HCT116 (cell line): ENCODE data around the gene ZMYM5. TPM values are rescaled to one million over a fixed set of nuclear protein-coding genes. Genes with fewer than 3 reads are reported as not detected.
A peak's percentile ranks its signal among the peaks of the same experiment; 100 is the strongest.

ENCODE experiments used
- ATAC-seq: fragments of 200-7000 bp; cut with Tn5 transposase; 2 replicates; pipeline ENCODE4 v1.9.1; 2020; ENCODE audit warnings: mild to moderate bottlenecking, moderate library complexity
- BruUV-seq: library from RNA; stranded (reverse); fragments of 400-500 nt; replicated peaks from 2 replicates; lab custom pipeline; 2021; lab: Mats Ljungman, UMichigan
- CTCF ChIA-PET: fragments of 300-600 bp; sonication (Branson Sonifier 250); formaldehyde crosslinking; loops from one replicate; lab custom pipeline; 2021; ENCODE audit warnings: antibody characterized with exemption; lab: Charles Lee
- POLR2A ChIA-PET: fragments of 300-600, 350-600 bp; sonication (Branson Sonifier 250); formaldehyde crosslinking; loops from one replicate; lab custom pipeline; 2021; ENCODE audit warnings: antibody characterized with exemption; lab: Charles Lee
- RAD21 ChIA-PET, 2 experiments: fragments of 300-600 bp; sonication (Branson Sonifier 250); formaldehyde crosslinking; loops; one replicate each; lab custom pipeline; 2023; ENCODE audit warnings: low total read pairs in 2 of 2; ENCODE audit not compliant: uncharacterized antibody in 2 of 2, unreplicated experiment in 2 of 2, low non-redundant PET in 1 of 2; lab: Charles Lee
- DNase-seq: peaks from one replicate; pipeline ENCODE4 v3.0.0-alpha.2; 2010; ENCODE audit warnings: low read depth, low spot score
- H2AFZ ChIP-seq: fragments of 200-600 bp; shearing (Covaris generic), sonication (generic); 2 replicates; pipeline ENCODE4 v1.6.1; 2017; ENCODE audit warnings: low read depth, mixed run types, mixed read lengths, antibody characterized with exemption, low read length; ENCODE audit not compliant: poor library complexity, severe bottlenecking
- H3K27ac ChIP-seq: 2 replicates; pipeline ENCODE4 v1.5.1; 2012; ENCODE audit warnings: low read depth, low read length
- H3K27me3 ChIP-seq: fragments of 200-600 bp; sonication (generic); 2 replicates; pipeline ENCODE4 v1.6.1; 2016; ENCODE audit warnings: mixed run types, low read length, mixed read lengths; ENCODE audit not compliant: insufficient read depth
- H3K36me3 ChIP-seq, 2 experiments: fragments of 200-500 bp in 1 of 2; fragments of 200-600 bp in 1 of 2; sonication (Bioruptor generic) in 1 of 2; sonication (generic) in 1 of 2; 2 replicates each; pipeline versions ENCODE4 v1.5.1 to v1.6.1; 2014 to 2016; ENCODE audit warnings: low read length in 2 of 2, inconsistent platforms in 1 of 2, mixed read lengths in 1 of 2, mixed run types in 1 of 2; ENCODE audit not compliant: insufficient read depth in 2 of 2, control insufficient read depth in 1 of 2
- H3K4me1 ChIP-seq, 2 experiments: fragments of 200-600 bp in 1 of 2; sonication (generic) in 1 of 2; 2 replicates each; pipeline versions ENCODE4 v1.5.1 to v1.6.1; 2012 to 2017; ENCODE audit warnings: low read length in 2 of 2, inconsistent platforms in 1 of 2, mild to moderate bottlenecking in 1 of 2, mixed read lengths in 1 of 2, mixed run types in 1 of 2, moderate library complexity in 1 of 2; ENCODE audit not compliant: insufficient read depth in 2 of 2, control insufficient read depth in 1 of 2
- H3K4me2 ChIP-seq: fragments of 200-600 bp; sonication (generic); 2 replicates; pipeline ENCODE4 v1.6.1; 2017; ENCODE audit warnings: mixed run types, low read length, mixed read lengths
- H3K4me3 ChIP-seq, 2 experiments: fragments of 200-600 bp in 1 of 2; sonication (generic) in 1 of 2; replicated peaks in 1 of 2; 2 replicates each; pipeline ENCODE4 v1.5.1; 2011 to 2016; ENCODE audit warnings: low read length in 2 of 2, control low read depth in 1 of 2, low read depth in 1 of 2, mild to moderate bottlenecking in 1 of 2, mixed read lengths in 1 of 2, mixed run types in 1 of 2
- H3K79me2 ChIP-seq: fragments of 200-600 bp; sonication (generic); 2 replicates; pipeline ENCODE4 v1.6.1; 2017; ENCODE audit warnings: mild to moderate bottlenecking, mixed run types, low read length, moderate library complexity, mixed read lengths; ENCODE audit not compliant: insufficient read depth
- H3K9ac ChIP-seq: fragments of 200-600 bp; sonication (generic); 2 replicates; pipeline ENCODE4 v1.6.1; 2016; ENCODE audit warnings: low read length, mixed read lengths
- H3K9me2 ChIP-seq: fragments of 200-600 bp; sonication (generic), shearing (Covaris generic); 2 replicates; pipeline ENCODE4 v1.6.1; 2017; ENCODE audit warnings: mixed run types, mild to moderate bottlenecking, moderate library complexity; ENCODE audit not compliant: insufficient read depth
- H3K9me3 ChIP-seq, 2 experiments: fragments of 200-500 bp in 1 of 2; fragments of 200-600 bp in 1 of 2; sonication (Bioruptor generic) in 1 of 2; sonication (generic) in 1 of 2; 2 replicates each; pipeline ENCODE4 v1.6.1; 2014 to 2017; ENCODE audit warnings: low read length in 2 of 2, mixed read lengths in 2 of 2, inconsistent platforms in 1 of 2, low read depth in 1 of 2, mild to moderate bottlenecking in 1 of 2, mixed run types in 1 of 2, moderate library complexity in 1 of 2; ENCODE audit not compliant: control insufficient read depth in 1 of 2, insufficient read depth in 1 of 2
- H4K20me1 ChIP-seq: fragments of 200-600 bp; sonication (generic), shearing (Covaris generic); 2 replicates; pipeline ENCODE4 v1.6.1; 2017; ENCODE audit warnings: mixed run types, mild to moderate bottlenecking, moderate library complexity; ENCODE audit not compliant: insufficient read depth
- CBX3 ChIP-seq: IDR thresholded peaks from 2 replicates; pipeline ENCODE4 v1.6.1; 2012; ENCODE audit warnings: low read depth
- EZH2phosphoT487 ChIP-seq: fragments of 200-600 bp; IDR thresholded peaks from 2 replicates; pipeline ENCODE4 v1.6.1; 2018; ENCODE audit warnings: antibody characterized with exemption, borderline replicate concordance
- FOSL1 ChIP-seq: IDR thresholded peaks from 2 replicates; pipeline ENCODE4 v1.6.1; 2012; ENCODE audit warnings: low read depth
- RAD21 ChIP-seq: IDR thresholded peaks from 2 replicates; pipeline ENCODE4 v1.6.1; 2012; ENCODE audit warnings: low read depth, mild to moderate bottlenecking
- TCF7L2 ChIP-seq: IDR thresholded peaks from 2 replicates; pipeline ENCODE4 v1.7.0; 2011; ENCODE audit warnings: borderline replicate concordance, inconsistent platforms; ENCODE audit not compliant: insufficient read depth, insufficient read length; ENCODE audit errors: extremely low read depth
- intact Hi-C: fragments of 100-400 bp; cut with micrococcal nuclease; formaldehyde crosslinking; loops from 2 replicates; pipeline ENCODE4 v1.10.0; 2022
- total RNA-seq: library from RNA; stranded (reverse); gene quantifications from one replicate; pipeline ENCODE4 v1.2.1, GENCODE V29; 2021; ENCODE audit not compliant: unreplicated experiment
- TF ChIP-seq, protein P1 (sequence below): IDR thresholded peaks from 2 replicates; pipeline ENCODE4 v1.6.1; 2012
- TF ChIP-seq, protein P2 (sequence below): IDR thresholded peaks from 2 replicates; pipeline ENCODE4 v1.6.1; 2012
- TF ChIP-seq, protein P3 (sequence below), 3 experiments: fragments of 200-600 bp in 1 of 3; sonication (generic) in 1 of 3; IDR thresholded peaks in 2 of 3; conservative IDR thresholded peaks in 1 of 3; 2 replicates each; pipeline ENCODE4 v1.5.1; 2012 to 2017; ENCODE audit warnings: low read depth in 2 of 3, low read length in 2 of 3, antibody characterized with exemption in 1 of 3, borderline replicate concordance in 1 of 3, control low read depth in 1 of 3, mild to moderate bottlenecking in 1 of 3, mixed read lengths in 1 of 3, mixed run types in 1 of 3, moderate library complexity in 1 of 3; ENCODE audit not compliant: insufficient read depth in 1 of 3

ZMYM5 gene
- total RNA-seq, 1 experiment from 2014 or later = 9.6 TPM

DNA sequence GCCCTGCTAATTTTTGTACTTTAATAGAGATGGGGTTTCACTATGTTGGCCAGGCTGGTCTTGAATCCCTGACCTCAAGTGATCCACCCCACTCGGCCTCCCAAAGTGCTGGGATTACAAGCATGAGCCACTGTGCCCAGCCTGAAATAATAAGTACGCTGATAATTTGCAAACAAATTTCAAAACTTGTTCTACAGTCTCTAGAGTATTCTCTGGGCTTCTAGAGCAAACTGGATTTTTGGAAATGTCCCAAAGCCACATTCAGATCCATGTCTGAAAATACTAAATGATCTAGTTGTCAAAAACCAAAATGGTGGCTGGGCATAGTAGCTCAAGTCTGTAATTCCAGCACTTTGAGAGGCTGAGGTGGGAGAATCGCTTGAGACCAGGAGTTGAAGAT is 40.8 kb downstream of the ZMYM5 start:
- peaks cover 4% of the 10 kb centered on the region; the same call in 1 of the 2 replicates for H3K79me2 ChIP-seq
- BruUV-seq = no TSS peak
- ChIA-PET POLR2A (no interaction called here), CTCF (no interaction called here)
- no peak overlapping the region for H3K27ac ChIP-seq
- ATAC-seq = no peak
- peaks cover 14 to 22% of the 10 kb centered on the region in 2 experiments for H3K4me1 ChIP-seq
- DNase-seq = no peak
- no peak overlapping the region for H3K4me2 ChIP-seq
- H2AFZ ChIP-seq = no peak overlapping the region
- peaks cover 0 to 7% of the 10 kb centered on the region in 2 experiments; a peak in 3 of 4 replicates for H3K36me3 ChIP-seq
- no peak overlapping the region for H3K4me3 ChIP-seq
- no peak for TF ChIP-seq TCF7L2
- TF ChIP-seq, protein P1, sequence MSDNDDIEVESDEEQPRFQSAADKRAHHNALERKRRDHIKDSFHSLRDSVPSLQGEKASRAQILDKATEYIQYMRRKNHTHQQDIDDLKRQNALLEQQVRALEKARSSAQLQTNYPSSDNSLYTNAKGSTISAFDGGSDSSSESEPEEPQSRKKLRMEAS = no peak
- TF ChIP-seq, protein P2, sequence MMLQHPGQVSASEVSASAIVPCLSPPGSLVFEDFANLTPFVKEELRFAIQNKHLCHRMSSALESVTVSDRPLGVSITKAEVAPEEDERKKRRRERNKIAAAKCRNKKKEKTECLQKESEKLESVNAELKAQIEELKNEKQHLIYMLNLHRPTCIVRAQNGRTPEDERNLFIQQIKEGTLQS = no peak
- TF ChIP-seq FOSL1 = no peak
- TF ChIP-seq, all 23 proteins: peak for 0
- Histone ChIP-seq H3K9me2 (no peaks in the 10 kb centered on the region), H3K9me3 (no peaks in the 10 kb centered on the region), H3K27me3 (no peaks in the 10 kb centered on the region), H4K20me1 (no peaks in the 10 kb centered on the region), H3K9ac (no peak overlapping the region)
- RAD21 ChIA-PET = no interaction called here
- intact Hi-C loops = no loop called here

DNA sequence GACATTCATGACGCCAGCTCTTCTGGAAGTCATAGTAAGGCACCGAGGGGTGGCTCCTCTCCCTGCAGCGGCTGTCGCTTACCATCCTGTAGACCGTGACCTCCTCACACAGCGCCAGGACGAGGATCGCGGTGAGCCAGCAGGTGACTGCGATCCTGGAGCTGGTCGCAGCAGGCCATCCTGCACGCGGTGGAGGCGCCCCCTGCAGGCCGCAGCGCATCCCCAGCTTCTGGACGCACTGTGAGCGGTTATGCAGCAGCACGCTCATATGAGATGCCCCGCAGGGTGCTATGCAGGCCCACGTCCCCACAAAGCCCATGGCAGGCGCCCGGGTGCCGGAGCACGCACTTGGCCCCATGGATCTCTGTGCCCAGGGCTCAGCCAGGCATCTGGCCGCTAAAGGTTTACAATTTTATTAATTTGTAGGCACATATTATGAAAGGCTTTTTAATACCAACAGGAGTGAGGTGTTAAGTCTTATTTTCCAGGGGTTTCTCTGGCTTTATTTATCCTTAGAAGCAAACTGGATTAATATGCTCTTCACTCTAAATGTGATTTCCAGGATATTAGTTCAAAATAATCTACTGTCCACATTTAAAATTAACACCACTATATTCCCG is 45.1 kb downstream of the ZMYM5 start:
- ChIA-PET RAD21 (interaction anchor here (0.6 kb wide), 2 partner anchors 43 to 217 kb away, joined by 3 to 4 read pairs; no protein-coding TSS in a partner anchor), CTCF (interaction anchor here (0.6 to 1.7 kb wide), 13 partner anchors 9 to 230 kb away, joined by 3 to 10 read pairs (median 3); no protein-coding TSS in a partner anchor), POLR2A (interaction anchor here (0.6 kb wide), 1 partner anchor 28 kb away, joined by 3 read pairs; no protein-coding TSS in a partner anchor)
- peak; percentile 94 for ATAC-seq
- no peaks in the 10 kb centered on the region for H4K20me1 ChIP-seq
- H3K9me2 ChIP-seq = no peaks in the 10 kb centered on the region
- no peak overlapping the region for H3K9ac ChIP-seq
- no peaks in the 10 kb centered on the region for H3K27me3 ChIP-seq
- TF ChIP-seq CBX3 (peak; percentile 42; the same call in 1 of the 2 replicates), EZH2phosphoT487 (no peak), RAD21 (peak; percentile 73)
- TF ChIP-seq, protein P3, sequence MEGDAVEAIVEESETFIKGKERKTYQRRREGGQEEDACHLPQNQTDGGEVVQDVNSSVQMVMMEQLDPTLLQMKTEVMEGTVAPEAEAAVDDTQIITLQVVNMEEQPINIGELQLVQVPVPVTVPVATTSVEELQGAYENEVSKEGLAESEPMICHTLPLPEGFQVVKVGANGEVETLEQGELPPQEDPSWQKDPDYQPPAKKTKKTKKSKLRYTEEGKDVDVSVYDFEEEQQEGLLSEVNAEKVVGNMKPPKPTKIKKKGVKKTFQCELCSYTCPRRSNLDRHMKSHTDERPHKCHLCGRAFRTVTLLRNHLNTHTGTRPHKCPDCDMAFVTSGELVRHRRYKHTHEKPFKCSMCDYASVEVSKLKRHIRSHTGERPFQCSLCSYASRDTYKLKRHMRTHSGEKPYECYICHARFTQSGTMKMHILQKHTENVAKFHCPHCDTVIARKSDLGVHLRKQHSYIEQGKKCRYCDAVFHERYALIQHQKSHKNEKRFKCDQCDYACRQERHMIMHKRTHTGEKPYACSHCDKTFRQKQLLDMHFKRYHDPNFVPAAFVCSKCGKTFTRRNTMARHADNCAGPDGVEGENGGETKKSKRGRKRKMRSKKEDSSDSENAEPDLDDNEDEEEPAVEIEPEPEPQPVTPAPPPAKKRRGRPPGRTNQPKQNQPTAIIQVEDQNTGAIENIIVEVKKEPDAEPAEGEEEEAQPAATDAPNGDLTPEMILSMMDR (IDR thresholded peaks at IDR 0.05 in 2 of 3, conservative IDR thresholded peaks at IDR 0.05 in 1 of 3; ENCODE audit: borderline replicate concordance in 1 of 3, insufficient read depth in 1 of 3, low read depth in 2 of 3, low read length in 2 of 3) = peak; percentile 41 to 97 (median 97); a peak in 5 of 6 replicates
- TF ChIP-seq, protein P1 = peak; percentile 61; the same call in 1 of the 2 replicates
- BruUV-seq = no TSS peak
- H3K4me3 ChIP-seq = no peak overlapping the region
- no peak overlapping the region for H2AFZ ChIP-seq
- H3K4me1 ChIP-seq = peaks cover 26 to 39% of the 10 kb centered on the region in 2 experiments
- no peaks in the 10 kb centered on the region for H3K9me3 ChIP-seq
- H3K79me2 ChIP-seq = peaks cover 4% of the 10 kb centered on the region; the same call in 1 of the 2 replicates
- DNase-seq = peak; percentile 65
- peak overlapping the region; percentile 36; the same call in 1 of the 2 replicates for H3K4me2 ChIP-seq
- no peaks in the 10 kb centered on the region; a peak in 1 of 4 replicates for H3K36me3 ChIP-seq
- intact Hi-C loops = no loop called here
- H3K27ac ChIP-seq = peak overlapping the region; percentile 15; the same call in 1 of the 2 replicates
